Keratinocyte (primary cell): Measurements from ENCODE around the gene WDR91.

Experiments used
- CTCF ChIP-seq, 3 experiments: IDR thresholded peaks in 1 of 3; conservative IDR thresholded peaks in 1 of 3; optimal IDR thresholded peaks in 1 of 3; 2 replicates in 2 of 3; 3 replicates in 1 of 3; pipeline versions ENCODE3 to v1.5.1; 2011; ENCODE audit warnings: low read length in 3 of 3, mild to moderate bottlenecking in 3 of 3, moderate library complexity in 2 of 3, control low read depth in 1 of 3, inconsistent platforms in 1 of 3; ENCODE audit not compliant: insufficient read depth in 2 of 3; ENCODE audit errors: extremely low read depth in 1 of 3
- EZH2 ChIP-seq: IDR thresholded peaks from one replicate; pipeline ENCODE4 v1.6.1; 2012; ENCODE audit warnings: inconsistent platforms, mild to moderate bottlenecking, low read length, moderate library complexity

GRCh38 chr7:135258585-135258984 is 47.3 kb upstream of the WDR91 start:
- TF ChIP-seq CTCF (optimal IDR thresholded peaks at IDR 0.05 in 1 of 3, IDR thresholded peaks at IDR 0.05 in 1 of 3, conservative IDR thresholded peaks at IDR 0.05 in 1 of 3; ENCODE audit: extremely low read depth in 1 of 3, insufficient read depth in 2 of 3, low read length in 3 of 3), result no peak
- no peak for TF ChIP-seq EZH2
